OCI-LY3 (cell line): ENCODE measurements around the gene USP2.

Source experiments
- H2AFZ ChIP-seq: fragments of 200-600, 300-600 bp; shearing (Covaris generic); 2 replicates; pipeline ENCODE4 v1.6.0; 2014; ENCODE audit warnings: antibody characterized with exemption, low read depth, low read length
- H3K27ac ChIP-seq: fragments of 200-600, 300-600 bp; sonication (generic); 2 replicates; pipeline ENCODE4 v1.5.1; 2014; ENCODE audit warnings: mild to moderate bottlenecking, low read length, moderate library complexity, mixed read lengths
- H3K27me3 ChIP-seq: fragments of 200-600, 300-600 bp; sonication (generic); 2 replicates; pipeline ENCODE4 v1.6.1; 2014; ENCODE audit warnings: low read depth, low read length, mixed read lengths
- H3K36me3 ChIP-seq: fragments of 200-600, 300-600 bp; sonication (generic); replicated peaks from 2 replicates; pipeline ENCODE3; 2014; ENCODE audit warnings: low read depth, low read length, mixed read lengths
- H3K4me1 ChIP-seq: fragments of 300-600, 200-600 bp; sonication (generic); 2 replicates; pipeline ENCODE4 v1.6.1; 2014; ENCODE audit warnings: low read length, mixed read lengths
- H3K4me2 ChIP-seq: fragments of 200-600, 300-600 bp; sonication (generic); 2 replicates; pipeline ENCODE4 v1.6.1; 2014; ENCODE audit warnings: low read length, mixed read lengths
- H3K4me3 ChIP-seq: fragments of 300-600, 200-600 bp; sonication (generic); 2 replicates; pipeline ENCODE4 v1.5.1; 2014; ENCODE audit warnings: antibody characterized with exemption, mild to moderate bottlenecking, low read length, moderate library complexity
- H3K79me2 ChIP-seq: fragments of 300-600, 200-600 bp; shearing (Covaris generic); 2 replicates; pipeline ENCODE4 v1.6.1; 2014; ENCODE audit warnings: mild to moderate bottlenecking, low read length, mixed read lengths
- H3K9ac ChIP-seq: fragments of 300-600, 200-600 bp; shearing (Covaris generic); 2 replicates; pipeline ENCODE4 v1.6.0; 2014; ENCODE audit warnings: mild to moderate bottlenecking, low read length, moderate library complexity
- H3K9me3 ChIP-seq: fragments of 200-600, 300-600 bp; shearing (Covaris generic); 2 replicates; pipeline ENCODE4 v1.6.1; 2014; ENCODE audit warnings: low read length, mixed read lengths; ENCODE audit not compliant: insufficient read depth
- H4K20me1 ChIP-seq: fragments of 200-600, 300-600 bp; sonication (generic); 2 replicates; pipeline ENCODE4 v1.6.1; 2016; ENCODE audit warnings: low read length, mixed read lengths; ENCODE audit not compliant: insufficient read depth
- CTCF ChIP-seq: fragments of 200-600, 300-600 bp; sonication (generic); IDR thresholded peaks from 2 replicates; pipeline ENCODE4 v1.5.1; 2014; ENCODE audit warnings: antibody characterized with exemption, low read length, low read depth
- EZH2phosphoT487 ChIP-seq: fragments of 200-600 bp; shearing (Covaris generic); IDR thresholded peaks from 2 replicates; pipeline ENCODE4 v1.6.1; 2018; ENCODE audit warnings: antibody characterized with exemption, mixed run types, low read depth

The USP2 gene

GRCh38 chr11:119397740-119398139, 16.2 kb upstream of the USP2 start:
- peaks cover 15% of the 10 kb centered on the region for H3K36me3 ChIP-seq
- H2AFZ ChIP-seq = no peak overlapping the region
- H3K9me3 ChIP-seq = 0 out of 2 replicates have a peak, but pooled peaks cover 7% of the 10 kb centered on the region
- TF ChIP-seq CTCF (no peak), EZH2phosphoT487 (no peak)
- no peak overlapping the region for H3K27ac ChIP-seq
- no peaks in the 10 kb centered on the region for H4K20me1 ChIP-seq
- H3K79me2 ChIP-seq = no peaks in the 10 kb centered on the region
- H3K27me3 ChIP-seq = no peaks in the 10 kb centered on the region
- H3K4me1 ChIP-seq = no peaks in the 10 kb centered on the region
- H3K4me3 ChIP-seq = no peak overlapping the region
- H3K9ac ChIP-seq = no peak overlapping the region
- no peak overlapping the region for H3K4me2 ChIP-seq

- no peaks in the 10 kb centered on the region for H4K20me1 ChIP-seq
- no peaks in the 10 kb centered on the region for H3K27me3 ChIP-seq
- H3K9me3 ChIP-seq = 0 out of 2 replicates have a peak, but pooled peaks cover 7% of the 10 kb centered on the region
- no peak overlapping the region for H3K9ac ChIP-seq
- no peaks in the 10 kb centered on the region for H3K79me2 ChIP-seq
- H3K36me3 ChIP-seq = peaks cover 15% of the 10 kb centered on the region
- no peak overlapping the region for H3K4me3 ChIP-seq
- no peak overlapping the region for H3K4me2 ChIP-seq
- no peaks in the 10 kb centered on the region for H3K4me1 ChIP-seq
- H2AFZ ChIP-seq = no peak overlapping the region
- no peak overlapping the region for H3K27ac ChIP-seq
- no peak for TF ChIP-seq EZH2phosphoT487
- no peak for TF ChIP-seq CTCF
These were observed 15.3 kb upstream of the USP2 start for GRCh38 chr11:119396835-119397234.

GRCh38 chr11:119391275-119391674, 9.8 kb upstream of the USP2 start:
- TF ChIP-seq EZH2phosphoT487 (no peak), CTCF (no peak)
- no peaks in the 10 kb centered on the region for H3K27me3 ChIP-seq

GRCh38 chr11:119389611-119390254, 8.2 kb upstream of the USP2 start:
- TF ChIP-seq EZH2phosphoT487 (no peak), CTCF (peak; percentile 17; the same call in 1 of the 2 replicates)
- H3K9ac ChIP-seq = no peak overlapping the region
- H3K36me3 ChIP-seq = no peaks in the 10 kb centered on the region
- no peaks in the 10 kb centered on the region for H4K20me1 ChIP-seq
- no peaks in the 10 kb centered on the region for H3K79me2 ChIP-seq
- H3K4me2 ChIP-seq = no peak overlapping the region
- H3K27ac ChIP-seq = no peak overlapping the region
- H3K27me3 ChIP-seq = no peaks in the 10 kb centered on the region
- H3K4me1 ChIP-seq = no peaks in the 10 kb centered on the region
- H3K9me3 ChIP-seq = no peaks in the 10 kb centered on the region
- H2AFZ ChIP-seq = no peak overlapping the region
- no peak overlapping the region for H3K4me3 ChIP-seq

More at GRCh38 chr11:119391275-119391674, 9.8 kb upstream of the USP2 start:
- Histone ChIP-seq H3K4me1 (no peaks in the 10 kb centered on the region), H3K9ac (no peak overlapping the region), H3K9me3 (no peaks in the 10 kb centered on the region), H3K4me3 (no peak overlapping the region), H3K79me2 (no peaks in the 10 kb centered on the region), H2AFZ (no peak overlapping the region), H3K36me3 (no peaks in the 10 kb centered on the region), H4K20me1 (no peaks in the 10 kb centered on the region), H3K27ac (no peak overlapping the region), H3K4me2 (no peak overlapping the region)
